GM19035 (cell line): ENCODE data around the gene RAB36.
"Not testable (repeated sequence)": the region's sequence is repeated elsewhere in the genome, so short reads cannot be mapped to it uniquely, and the experiment has no call there.

ENCODE experiments used
- ATAC-seq: cut with Tn5 transposase; IDR thresholded peaks from one replicate; pipeline ENCODE4 v1.9.1; 2021; ENCODE audit not compliant: unreplicated experiment

RAB36 gene

DNA sequence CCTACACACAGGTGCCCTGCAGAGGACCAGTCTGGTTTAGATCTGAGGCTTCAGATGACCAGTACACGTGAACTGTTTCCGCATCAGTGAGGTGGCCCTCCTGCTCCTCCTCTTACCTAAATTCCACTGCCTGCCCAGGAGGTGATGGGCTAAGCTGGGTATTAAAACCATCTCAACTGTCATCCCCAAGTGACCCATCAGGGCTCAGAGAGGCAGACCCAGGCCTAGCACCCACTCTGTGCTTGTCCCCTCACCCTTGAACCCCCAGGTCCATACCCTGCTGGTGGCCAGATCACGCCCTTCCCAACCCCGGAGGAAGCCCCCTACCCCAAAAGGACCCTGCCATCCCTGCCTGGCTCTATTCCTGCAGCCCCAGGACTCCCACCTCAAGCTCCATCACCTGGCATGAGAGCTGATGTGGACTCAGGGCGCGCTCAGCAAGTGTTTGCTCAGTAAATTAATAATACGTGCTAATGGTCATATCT, 24.8 kb upstream of the RAB36 start:
- no peak for ATAC-seq

GRCh38 chr22:23121000-23121421, 24.3 kb upstream of the RAB36 start:
- no peak for ATAC-seq

GRCh38 chr22:23121424-23121823, 23.9 kb upstream of the RAB36 start:
- ATAC-seq, result no peak

GRCh38 chr22:23122216-23122957, 22.9 kb upstream of the RAB36 start:
- ATAC-seq, result no peak

DNA sequence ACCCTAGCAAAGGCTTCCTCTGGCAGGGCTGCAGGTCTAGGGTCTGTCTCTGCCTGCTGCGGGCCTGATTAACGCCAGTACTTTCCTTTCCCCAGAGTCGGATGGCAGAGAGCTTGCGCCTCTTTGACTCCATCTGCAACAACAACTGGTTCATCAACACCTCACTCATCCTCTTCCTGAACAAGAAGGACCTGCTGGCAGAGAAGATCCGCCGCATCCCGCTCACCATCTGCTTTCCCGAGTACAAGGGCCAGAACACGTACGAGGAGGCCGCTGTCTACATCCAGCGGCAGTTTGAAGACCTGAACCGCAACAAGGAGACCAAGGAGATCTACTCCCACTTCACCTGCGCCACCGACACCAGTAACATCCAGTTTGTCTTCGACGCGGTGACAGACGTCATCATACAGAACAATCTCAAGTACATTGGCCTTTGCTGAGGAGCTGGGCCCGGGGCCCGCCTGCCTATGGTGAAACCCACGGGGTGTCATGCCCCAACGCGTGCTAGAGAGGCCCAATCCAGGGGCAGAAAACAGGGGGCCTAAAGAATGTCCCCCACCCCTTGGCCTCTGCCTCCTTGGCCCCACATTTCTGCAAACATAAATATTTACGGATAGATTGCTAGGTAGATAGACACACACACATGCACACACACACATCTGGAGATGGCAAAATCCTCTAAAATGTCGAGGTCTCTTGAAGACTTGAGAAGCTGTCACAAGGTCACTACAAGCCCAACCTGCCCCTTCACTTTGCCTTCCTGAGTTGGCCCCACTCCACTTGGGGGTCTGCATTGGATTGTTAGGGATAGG, 22.1 kb upstream of the RAB36 start:
- ATAC-seq, result no peak

- no peak for ATAC-seq
These were observed 21.4 kb upstream of the RAB36 start for GRCh38 chr22:23123804-23124254.

DNA sequence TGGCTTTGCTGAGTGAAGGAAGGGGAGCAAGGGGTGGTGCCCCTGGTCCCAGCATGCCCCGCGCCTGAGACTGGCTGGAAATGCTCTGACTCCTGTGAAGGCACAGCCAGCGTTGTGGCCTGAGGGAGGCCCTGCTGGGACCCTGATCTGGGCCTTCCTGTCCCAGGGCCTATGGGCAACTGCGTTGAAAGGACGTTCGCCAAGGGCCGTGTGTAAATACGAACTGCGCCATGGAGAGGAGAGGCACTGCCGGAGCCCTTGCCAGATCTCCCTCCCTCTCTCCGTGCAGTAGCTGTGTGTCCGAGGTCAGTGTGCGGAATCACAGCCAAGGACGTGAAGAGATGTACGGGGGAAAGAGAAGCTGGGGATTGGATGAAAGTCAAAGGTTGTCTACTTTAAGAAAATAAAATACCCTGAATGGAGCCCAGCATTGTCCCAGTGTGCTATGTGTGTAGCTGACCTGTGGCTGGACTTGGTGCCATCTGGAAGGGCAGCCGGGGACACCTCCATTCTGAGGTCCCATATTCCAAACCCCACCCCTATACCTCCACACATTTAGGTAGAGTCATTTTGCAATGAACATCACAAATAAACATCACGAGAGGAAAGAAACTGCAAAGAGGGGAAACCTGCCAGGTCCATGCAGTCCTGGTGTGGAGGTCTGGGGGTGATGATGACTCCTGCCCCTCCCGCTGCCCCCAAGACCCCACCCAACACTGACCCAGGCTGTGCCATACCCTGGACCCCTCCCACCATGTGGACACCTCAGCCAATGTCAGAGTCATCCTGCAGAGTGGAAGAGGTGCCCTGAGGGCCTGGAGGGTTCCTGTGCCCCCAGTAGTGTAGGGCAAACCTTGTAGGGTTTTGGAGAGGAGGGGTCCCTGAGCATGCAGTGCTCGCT, 20.4 kb upstream of the RAB36 start:
- ATAC-seq, result no peak

DNA sequence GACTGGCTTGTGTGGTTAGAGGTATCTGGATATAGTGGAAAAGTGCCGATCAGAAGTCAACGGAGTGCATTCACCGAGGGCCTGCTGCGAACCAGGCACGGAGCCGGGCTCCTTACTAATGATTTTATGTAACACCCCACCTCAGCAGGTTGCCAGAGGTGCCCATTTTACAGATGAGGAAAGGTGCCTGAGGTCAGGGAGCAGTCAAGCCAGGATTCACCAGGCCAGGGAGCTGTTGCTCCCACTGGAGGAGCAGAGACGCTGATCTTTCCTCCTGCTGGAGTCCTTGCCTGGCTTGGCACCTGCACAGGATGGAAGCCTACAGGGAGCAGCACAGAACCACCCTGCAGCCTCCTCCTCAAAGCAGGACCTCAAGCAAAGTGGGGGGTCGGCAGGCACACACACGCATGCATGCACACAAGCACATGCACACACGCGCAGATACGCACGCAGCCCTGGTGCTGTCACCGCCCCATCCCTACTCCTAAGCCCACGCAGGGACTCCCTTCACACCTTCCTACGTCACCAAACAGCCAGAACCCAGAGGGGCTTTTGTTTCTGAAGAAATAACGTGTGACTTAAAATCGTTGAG, 19.7 kb upstream of the RAB36 start:
- no peak for ATAC-seq

GRCh38 chr22:23126165-23127054, 18.9 kb upstream of the RAB36 start:
- ATAC-seq, result no peak

DNA sequence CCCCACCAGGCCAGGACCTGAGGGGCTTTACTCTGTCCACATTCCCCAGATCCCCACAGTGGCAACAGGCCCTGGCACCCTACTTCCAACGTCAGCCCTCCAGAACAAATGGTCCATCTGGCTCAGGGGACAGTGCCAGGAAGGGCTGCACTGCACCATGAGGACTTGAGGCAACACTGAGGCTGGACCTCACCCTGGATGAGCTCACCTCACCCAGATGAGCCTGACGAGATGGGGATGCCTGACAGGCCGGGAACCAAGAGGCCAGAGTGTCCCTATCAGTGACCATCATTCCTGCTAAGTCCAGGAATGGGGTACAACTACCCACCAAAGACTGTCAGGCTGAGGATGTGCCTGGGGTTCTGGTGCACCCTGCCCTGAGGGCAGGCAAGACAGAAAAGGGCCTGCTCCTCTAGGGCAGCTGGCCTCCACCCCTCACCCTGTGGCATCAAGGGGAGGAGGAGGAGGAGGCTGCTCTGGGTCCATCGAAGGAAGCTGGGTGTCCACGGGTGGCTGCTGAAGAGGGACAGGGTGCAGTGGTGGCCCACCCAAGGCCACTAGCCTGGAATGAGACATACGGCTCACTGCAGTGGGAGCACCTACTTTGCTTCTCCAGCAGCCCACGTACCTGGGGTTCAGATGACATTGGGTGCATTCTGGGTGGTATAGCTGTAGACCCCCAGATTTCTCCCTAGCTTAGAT, 18.1 kb upstream of the RAB36 start:
- no peak for ATAC-seq

GRCh38 chr22:23127788-23128187, 17.5 kb upstream of the RAB36 start:
- ATAC-seq, result no peak

DNA sequence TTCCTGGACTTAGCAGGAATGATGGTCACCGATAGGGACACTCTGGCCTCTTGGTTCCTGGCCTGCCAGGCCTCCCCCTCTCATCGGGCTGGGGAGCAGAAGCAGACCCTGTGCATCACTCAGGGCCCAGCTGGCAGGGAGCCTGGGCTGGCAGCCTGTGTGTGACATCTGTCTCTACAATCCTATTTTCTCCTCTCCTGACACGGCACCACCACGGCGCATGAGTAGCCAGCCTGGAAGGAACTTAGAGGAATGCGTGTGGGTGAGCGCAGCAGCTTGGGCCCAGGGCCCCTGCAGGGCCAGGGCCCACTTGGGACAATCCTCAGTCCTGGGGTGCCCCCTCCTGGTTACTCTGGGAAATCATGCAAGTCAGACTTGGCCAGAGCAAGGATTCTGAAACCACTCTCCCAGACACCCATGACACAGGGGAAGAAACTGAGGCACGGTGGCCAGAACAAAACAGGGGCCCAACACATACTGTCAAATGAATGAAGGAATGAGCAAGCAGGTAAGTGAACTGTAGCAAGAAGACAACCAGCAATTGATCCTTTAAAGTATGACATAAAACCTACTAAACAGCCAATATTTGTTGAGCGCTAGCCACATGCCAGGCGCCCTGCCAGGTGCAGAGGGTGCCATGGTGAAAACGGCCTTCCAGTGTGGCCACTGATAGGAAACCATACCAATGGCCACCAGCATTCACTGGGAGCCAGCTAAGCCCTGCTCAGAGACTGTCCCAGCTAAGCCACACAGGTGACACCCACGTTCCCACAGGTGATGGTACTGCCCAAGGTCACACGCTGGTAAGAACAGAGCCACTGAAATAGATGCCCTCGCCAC, 16.8 kb upstream of the RAB36 start:
- ATAC-seq, result no peak

GRCh38 chr22:23129149-23129548, 16.1 kb upstream of the RAB36 start:
- ATAC-seq, result no peak

- ATAC-seq, result no peak
These were observed 14.6 kb upstream of the RAB36 start for GRCh38 chr22:23130697-23131096.

GRCh38 chr22:23131931-23132330, 13.3 kb upstream of the RAB36 start:
- ATAC-seq, result no peak

GRCh38 chr22:23132376-23133091, 12.7 kb upstream of the RAB36 start:
- ATAC-seq, result no peak

GRCh38 chr22:23133922-23134321, 11.4 kb upstream of the RAB36 start:
- no peak for ATAC-seq

- not testable (repeated sequence) for ATAC-seq
These were observed 8.3 kb upstream of the RAB36 start for GRCh38 chr22:23136991-23137390.
